GM19043 (cell line): Measurements from ENCODE around the gene GSTK1.

Experiments
- ATAC-seq: cut with Tn5 transposase; IDR thresholded peaks from one replicate; pipeline ENCODE4 v1.9.1; 2021; ENCODE audit warnings: low read depth; ENCODE audit not compliant: unreplicated experiment

Gene GSTK1

DNA sequence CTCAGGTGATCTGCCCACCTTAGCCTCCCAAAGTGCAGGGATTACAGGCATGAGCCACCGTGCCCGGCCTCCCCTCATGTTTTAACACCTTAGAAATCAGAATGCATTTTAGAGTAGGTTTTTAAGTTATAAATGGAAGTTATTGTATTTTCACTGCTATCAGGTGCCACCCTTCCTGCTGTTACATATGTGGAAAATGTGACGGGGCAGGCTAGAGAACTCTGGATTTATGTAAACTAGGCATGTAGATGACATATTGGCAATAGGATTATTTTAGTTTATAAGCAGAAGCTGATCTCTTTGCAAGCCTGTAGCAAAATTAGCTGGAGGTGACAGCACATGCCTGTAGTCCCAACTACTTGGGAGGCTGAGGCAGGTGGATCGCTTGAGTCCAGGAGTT lies 27.1 kb downstream of the GSTK1 start:
- ATAC-seq, result no peak

DNA sequence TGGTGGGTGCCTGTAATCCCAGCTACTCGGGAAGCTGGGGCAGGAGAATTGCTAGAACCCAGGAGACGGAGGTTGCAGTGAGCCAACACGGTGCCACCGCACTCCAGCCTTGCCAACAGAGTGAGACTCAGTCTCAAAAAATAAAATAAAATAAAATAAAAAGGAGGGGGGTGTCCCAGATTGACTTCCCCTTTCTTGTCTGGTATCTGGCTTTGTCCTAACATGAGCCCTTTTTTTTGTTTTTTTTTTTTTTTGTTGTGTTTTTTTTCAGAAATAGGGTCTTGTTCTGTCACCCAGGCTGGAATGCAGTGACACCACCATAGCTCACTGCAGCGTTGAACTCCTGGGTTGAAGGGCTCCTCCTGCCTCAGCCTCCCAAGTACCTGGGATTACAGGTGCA lies 29.6 kb downstream of the GSTK1 start:
- no peak for ATAC-seq

DNA sequence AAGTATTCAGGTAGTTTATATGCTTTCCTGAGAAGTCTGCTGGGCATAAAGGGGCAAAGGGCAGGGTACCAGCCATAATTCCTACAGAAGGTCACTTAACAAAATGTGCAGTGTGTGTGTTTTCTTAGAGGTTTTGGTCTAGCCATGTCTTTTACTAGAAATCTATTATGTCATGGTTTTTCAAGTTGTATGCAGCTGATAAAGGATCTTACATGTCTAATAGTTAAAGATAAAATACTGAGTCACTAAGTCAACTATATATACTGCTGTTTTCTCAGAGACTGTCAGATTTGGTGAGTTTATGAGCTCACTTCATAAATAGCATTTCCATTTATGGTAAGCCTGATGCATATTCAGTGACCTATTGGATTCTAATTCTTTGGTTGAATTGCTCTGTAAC lies 32.6 kb downstream of the GSTK1 start:
- ATAC-seq, result no peak

DNA sequence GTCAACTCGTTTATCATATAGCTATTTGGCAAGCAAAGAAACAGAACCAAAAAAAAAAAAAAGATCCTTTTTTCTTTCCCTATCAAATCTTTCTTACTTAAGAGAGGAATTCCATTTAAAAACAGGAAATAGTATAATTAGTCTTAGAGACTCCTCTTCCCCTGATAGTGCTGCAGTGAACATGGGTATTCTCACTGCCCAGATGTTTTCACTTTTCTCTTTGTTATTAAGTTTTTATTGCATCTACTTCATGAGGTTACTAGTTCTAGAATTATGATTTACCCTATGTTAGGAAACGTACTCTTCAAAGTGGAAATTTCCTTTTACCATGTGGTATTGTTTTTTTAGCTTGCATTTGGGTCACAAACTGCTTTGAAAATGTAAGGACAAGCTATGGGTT lies 33.4 kb downstream of the GSTK1 start:
- ATAC-seq, result no peak

DNA sequence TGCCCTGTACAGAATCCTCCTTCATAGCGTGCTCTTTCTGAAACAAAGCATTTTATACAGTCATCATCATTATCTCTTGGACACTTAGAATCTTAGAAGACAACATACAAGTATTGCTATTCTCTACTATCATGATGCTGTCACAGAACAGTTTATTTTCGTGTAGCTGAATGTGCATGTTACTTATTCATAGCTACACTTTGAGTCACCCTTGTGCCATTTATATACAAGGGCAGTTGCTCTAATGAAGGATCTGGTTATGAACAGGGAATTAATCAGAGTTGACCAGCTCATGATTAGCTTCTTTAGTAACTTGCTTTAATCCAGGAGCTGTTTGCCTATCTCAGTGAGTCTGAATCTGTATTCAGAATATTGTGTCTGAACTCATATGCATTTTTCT lies 36.1 kb downstream of the GSTK1 start:
- ATAC-seq, result no peak

DNA sequence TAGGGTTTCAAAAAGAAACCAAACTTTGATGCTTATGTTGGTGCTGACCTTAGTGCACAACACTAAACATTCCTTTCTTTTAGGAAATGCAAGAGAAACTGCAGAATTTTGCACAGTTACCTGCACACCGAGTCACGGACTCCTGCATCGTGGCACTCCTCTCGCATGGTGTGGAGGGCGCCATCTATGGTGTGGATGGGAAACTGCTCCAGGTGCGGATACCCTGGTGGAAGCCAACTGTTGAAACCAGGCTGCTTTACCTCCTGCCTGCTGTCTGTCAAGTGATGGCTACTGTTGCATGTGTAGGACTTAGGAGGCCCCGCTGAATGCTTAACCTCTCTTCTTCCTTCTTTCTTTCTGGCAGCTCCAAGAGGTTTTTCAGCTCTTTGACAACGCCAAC lies 36.6 kb downstream of the GSTK1 start:
- no peak for ATAC-seq

DNA sequence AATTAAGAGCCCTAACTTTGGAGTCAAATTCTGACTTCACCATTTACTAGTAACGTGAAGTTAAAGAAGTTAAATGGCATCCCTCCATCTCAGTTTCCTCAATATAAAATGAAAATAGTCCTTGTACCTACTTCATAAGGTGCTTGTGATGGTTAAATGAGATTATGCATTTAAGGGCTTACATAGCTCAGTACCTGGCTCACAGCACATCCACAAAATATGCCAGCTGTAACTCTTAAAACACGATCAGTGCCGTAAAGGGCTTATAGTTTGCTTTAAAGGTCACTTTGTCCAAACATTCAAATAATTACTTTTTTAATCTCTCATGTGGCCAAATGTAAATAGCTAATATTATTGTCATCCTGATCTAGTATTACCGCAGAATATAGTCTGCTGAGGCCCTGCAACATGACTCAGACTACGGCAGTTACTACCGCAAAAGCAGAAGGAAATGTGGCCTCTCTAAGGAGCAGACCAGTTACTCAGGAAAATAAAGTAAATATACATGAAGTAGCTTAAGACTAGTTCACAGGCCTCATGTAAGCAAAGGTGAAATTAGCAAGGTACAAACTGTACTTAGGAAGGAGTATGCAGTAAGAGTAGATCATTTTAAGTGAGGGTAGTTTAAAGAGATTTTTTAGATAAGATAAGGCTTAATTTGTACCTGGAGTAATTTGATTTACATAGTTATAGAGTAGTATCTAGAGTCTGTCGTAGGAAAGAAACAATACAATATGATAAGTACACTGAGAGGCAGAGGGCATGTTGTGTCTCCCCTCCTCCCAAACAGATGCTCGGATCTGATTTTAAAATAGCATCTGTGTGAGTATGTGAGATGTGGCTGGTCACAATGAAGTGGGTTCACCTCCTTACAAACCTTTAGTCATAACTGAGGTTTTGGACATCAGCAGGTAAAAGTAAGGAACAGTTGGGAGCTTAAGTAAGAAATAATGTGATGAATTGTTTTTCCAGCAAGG lies 38.0 kb downstream of the GSTK1 start:
- no peak for ATAC-seq

DNA sequence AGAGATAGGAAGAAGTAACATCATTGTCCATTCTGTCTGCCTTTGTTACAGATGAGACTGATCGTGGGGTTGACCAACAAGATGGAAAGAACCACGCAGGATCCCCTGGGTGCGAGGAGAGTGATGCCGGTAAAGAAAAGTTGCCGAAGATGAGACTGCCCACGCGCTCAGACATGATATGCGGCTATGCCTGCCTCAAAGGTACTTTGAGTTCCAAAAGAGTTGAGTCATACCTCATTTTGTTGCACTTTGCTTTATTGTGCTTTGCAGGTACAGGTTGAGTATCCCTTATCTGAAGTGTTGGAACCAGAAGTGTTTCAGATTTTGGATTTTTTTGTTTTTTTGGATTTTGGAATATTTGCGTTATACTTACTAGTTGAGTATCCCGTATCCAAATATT lies 40.5 kb downstream of the GSTK1 start:
- no peak for ATAC-seq

DNA sequence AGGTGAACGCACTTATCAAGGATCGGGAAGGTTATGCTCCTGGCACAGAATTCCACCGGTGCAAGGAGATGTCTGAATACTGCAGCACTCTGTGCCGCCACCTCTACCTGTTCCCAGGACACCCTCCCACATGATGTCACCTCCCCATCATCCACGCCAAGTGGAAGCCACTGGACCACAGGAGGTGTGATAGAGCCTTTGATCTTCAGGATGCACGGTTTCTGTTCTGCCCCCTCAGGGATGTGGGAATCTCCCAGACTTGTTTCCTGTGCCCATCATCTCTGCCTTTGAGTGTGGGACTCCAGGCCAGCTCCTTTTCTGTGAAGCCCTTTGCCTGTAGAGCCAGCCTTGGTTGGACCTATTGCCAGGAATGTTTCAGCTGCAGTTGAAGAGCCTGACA lies 41.7 kb downstream of the GSTK1 start:
- no peak for ATAC-seq

DNA sequence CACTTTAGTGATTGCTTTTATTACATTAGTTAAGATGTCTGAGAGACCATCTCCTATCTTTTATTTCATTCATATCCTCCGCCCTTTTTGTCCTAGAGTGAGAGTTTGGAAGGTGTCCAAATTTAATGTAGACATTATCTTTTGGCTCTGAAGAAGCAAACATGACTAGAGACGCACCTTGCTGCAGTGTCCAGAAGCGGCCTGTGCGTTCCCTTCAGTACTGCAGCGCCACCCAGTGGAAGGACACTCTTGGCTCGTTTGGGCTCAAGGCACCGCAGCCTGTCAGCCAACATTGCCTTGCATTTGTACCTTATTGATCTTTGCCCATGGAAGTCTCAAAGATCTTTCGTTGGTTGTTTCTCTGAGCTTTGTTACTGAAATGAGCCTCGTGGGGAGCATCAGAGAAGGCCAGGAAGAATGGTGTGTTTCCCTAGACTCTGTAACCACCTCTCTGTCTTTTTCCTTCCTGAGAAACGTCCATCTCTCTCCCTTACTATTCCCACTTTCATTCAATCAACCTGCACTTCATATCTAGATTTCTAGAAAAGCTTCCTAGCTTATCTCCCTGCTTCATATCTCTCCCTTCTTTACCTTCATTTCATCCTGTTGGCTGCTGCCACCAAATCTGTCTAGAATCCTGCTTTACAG lies 42.3 kb downstream of the GSTK1 start:
- no peak for ATAC-seq

DNA sequence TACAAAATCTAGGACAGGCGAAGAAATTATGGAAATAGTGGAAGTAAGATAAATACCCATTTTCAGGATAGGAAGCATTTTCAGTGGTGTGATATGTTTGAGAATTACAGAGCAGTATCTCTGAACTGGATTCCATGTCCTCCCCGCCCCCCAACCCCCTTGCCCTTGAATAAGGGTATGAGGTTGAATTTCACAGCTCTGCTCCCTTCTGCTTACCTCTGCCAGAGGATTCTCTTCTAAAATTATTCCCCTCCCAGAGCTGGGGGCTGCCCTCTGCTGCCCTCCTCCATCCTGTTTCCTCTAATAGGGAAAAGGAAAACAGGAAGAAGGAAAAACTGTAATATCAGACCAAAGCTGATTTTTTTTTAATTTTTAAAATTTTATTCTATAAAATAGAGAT lies 45.4 kb downstream of the GSTK1 start:
- ATAC-seq, result no peak

DNA sequence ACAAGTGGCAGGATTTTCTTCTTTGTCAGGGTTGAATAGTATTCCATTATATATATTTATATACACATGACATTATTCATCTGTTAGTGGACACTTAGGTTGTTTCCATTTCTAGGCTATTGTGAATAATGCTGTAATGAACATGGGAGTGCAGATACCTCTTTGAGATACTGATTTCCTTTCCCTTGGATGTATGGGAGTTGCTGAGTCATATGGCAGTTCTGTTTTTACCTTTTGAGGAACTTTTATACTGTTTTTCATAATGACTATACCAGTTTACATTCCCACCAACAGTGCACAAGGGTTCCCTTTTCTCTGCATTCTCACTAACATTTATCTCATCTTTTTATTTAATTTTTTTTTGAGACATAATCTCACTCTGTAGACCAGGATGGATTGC lies 50.9 kb downstream of the GSTK1 start:
- no peak for ATAC-seq

DNA sequence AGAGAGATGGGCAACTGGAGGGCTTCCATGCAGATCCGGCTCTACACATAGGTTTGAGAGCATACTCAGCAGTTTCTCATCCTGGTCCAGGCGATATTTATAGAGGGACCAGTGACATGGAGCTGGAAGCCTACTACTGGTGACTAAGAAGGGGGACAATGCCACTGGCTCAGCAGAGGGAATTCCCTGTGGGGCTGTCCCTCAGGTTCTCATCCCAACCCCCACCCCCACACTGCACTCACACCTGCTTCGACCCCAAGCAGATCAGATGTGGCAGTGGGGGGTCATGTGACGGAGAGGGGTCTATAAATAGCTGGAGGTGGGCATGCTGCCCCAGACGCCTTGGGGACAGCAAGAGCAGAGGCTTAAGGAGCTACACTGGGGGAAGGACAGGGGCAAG lies 52.5 kb downstream of the GSTK1 start, which contains the start of gene CLCN1:
Gene CLCN1, plus strand, starts transcription at position 336 of the 400 bp plus-strand sequence. CDS start 102 bp downstream, outside the sequence.
- no peak for ATAC-seq

DNA sequence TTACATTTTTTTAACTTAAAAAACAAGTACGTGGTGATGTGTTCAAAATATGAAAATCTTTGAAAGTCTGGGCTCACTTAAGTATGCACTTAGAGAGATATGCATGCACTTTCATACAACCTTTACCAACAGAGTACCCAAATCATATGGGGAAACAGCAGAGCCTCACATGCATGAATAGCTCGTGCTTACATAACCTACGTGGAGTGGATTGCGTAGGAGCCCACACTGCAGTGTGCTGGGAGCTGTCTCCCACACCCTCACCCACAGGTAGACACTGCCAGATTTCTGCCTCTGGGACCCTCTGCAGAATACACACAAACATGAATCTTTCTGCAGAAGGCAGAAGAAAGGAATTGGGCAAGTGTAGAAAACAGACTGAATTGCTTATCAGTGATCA lies 53.3 kb downstream of the GSTK1 start:
- no peak for ATAC-seq

DNA sequence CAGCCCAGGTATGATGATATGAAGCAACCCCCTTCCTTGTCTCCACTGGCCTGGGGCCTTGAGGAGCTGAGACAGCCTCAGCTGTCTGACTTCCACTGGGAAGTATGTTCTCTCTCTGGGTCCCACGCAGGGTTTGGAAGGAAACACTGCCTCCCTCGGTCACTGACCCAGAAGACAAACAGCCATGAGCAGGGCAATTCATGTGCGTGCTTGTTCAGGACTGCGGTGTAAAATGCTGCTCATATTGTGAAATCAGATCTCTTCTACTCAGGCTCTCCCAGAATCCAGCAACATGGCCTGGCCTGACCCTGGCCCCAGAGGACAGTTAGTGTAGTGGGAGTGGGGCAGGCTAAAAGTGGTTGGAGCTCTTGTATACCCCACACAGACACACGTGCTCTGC lies 55.4 kb downstream of the GSTK1 start:
- no peak for ATAC-seq
